Right lung (tissue), 5 donors: ENCODE results near the gene RASGRP2. TPM values are rescaled to one million over a fixed set of nuclear protein-coding genes. Genes with fewer than 3 reads are reported as not detected.

Source experiments
- DNase-seq, 2 donors: peaks; one replicate each; pipeline ENCODE4 v3.0.0-alpha.2; 2013
- polyA plus RNA-seq, 5 donors: library from polyadenylated mRNA; unstranded; fragments of 120-200 nt; gene quantifications; one replicate each; pipeline versions ENCODE4 v1.2.1 to v1.2.3, GENCODE V29; 2013; ENCODE audit warnings: inconsistent platforms in 1 of 5, low replicate concordance in 1 of 5; ENCODE audit not compliant: insufficient read length in 5 of 5, insufficient read depth in 1 of 5

Gene RASGRP2
- polyA plus RNA-seq, 5 donors: 6.5 to 10.7 (median 9.9) TPM

DNA sequence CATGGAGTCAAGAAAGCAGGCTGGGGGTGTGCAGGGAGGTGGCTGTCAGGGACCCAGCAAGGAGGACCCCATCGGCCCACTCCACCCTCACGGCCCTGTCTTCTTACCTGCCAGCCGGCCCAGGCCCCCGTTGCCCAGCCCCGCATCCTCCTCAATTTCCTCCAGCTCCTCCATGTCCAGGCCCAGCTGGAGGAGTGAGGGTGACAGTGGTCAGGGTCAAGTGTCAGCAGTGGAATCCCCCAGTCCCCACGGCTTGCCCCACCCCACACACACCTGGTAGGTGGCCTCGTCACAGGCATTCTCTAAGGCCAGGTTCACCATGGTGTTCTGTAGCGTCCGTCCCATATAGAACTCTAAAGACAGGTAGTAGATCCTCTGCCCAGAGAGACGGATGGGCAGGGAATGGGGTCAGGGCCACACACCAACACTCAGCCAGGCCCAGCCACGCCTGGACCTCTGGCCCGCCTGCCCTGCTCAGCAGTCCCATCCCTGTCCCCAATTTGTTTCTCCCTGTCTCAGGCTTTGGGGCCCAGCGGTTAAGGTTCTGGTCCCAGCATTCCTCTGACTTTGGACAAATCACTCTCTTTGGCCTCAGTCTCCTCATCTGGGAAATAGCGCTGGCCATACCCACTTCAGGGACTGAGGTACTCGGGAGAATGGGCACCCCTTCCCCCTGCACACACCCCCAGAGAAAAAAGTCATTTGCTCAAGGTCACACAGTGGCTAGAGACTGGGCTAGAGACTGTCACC, 14.6 kb upstream of the RASGRP2 start:
- DNase-seq: no peak

DNA sequence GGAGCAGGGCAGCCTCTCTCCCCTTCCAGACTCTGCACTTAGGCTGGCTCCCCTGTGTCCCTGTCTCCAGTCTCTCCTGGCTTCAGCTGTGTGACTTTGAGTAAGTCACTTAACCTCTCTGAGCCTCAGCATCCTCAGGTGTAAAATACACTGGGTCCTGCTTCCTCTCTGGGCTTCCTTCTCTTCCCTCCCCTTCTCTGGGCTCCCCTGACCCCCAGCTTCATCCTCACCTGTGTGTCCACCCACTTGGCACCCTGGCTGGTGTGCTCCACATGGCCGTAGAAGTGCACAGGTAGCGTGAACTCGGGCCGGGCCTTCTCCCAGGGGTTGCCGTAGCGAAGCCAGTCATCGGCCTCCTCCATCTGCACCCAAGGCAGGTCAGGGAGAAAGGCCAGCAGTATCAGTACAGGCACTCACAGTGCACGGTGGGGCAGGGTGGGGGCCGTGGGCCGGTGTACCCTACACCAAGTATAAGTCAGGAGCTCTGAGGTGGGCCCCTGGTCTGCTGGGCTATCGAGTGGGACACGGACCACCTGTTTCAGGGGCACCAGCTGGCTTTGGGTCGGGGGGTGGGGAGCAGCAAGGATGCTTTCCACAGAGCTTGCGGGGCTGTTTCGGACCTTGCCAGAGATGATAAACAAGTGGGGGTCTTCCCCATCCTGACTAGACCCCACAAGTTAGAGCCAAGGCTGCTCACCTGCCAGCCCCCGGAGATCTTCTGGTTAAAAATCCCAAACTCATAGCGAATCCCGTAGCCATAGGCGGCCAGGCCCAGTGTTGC, 13.8 kb upstream of the RASGRP2 start:
- DNase-seq: no peak

DNA sequence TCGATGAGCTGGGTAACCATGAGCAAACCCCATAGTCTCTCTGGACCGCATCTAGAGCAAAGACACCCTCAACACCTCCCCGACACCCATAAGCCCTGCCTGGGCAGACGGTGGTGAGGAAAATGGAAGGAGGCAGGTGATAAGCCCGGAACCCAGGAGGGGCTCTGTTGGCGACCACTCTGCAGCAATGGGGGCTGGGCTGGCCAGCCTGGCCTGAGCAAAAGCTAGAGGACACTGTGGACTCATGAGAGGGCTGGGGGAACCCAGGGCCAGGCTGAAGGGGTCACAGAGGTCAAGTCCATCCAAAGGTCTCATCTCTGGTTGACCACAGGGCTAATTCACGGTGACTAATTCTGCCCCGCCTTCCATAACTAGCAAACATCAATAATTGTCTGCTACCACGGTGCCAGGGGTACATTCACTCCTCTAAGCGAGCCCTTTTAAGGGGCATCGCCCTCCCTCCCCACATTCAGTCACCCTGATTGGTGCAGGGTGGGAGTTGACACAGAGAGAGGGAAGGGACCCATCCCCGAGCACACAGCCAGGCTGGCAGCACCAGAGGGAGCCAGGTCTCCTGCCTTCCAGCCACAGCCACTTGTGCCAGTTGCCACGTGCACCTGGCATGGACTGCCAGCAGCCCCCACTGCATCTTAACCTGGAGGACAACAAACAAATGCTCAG, 11.9 kb upstream of the RASGRP2 start:
- no peak for DNase-seq

DNA sequence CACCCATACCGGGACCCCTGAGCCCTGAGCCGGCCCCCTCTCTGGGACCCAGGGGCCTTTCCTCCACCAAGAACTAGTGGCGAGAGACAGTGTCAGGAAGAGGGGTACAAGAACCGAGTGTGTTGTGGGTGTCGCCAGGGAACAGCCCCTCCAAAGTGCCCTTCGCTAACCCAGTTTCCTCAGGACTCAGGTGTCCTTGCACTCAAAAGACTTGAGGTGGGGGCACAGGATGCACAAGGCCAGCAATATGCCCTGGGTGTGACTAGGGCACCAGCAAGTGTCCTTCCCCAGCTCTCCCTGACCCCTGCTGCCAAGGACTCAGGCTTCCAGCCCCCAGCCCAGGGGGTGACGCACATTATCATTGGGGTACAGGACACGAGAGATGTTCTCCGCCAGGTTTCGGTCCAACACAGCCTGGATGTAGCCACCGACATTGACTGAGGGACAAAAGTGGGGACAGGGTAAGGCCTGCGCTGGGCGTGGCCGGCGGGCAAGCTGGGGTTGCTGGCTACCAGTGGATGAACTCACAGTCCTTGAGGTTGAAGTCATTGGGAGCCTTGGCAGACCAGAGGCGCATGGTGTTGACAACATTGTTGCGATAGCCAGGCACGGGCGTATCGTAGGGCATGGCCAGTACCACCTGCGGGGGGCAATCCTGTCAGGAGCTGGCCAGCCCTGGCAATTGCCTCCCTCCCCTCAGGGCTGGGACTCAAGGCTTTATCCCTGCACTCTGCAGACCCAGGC, 11.1 kb upstream of the RASGRP2 start:
- DNase-seq: no peak

DNA sequence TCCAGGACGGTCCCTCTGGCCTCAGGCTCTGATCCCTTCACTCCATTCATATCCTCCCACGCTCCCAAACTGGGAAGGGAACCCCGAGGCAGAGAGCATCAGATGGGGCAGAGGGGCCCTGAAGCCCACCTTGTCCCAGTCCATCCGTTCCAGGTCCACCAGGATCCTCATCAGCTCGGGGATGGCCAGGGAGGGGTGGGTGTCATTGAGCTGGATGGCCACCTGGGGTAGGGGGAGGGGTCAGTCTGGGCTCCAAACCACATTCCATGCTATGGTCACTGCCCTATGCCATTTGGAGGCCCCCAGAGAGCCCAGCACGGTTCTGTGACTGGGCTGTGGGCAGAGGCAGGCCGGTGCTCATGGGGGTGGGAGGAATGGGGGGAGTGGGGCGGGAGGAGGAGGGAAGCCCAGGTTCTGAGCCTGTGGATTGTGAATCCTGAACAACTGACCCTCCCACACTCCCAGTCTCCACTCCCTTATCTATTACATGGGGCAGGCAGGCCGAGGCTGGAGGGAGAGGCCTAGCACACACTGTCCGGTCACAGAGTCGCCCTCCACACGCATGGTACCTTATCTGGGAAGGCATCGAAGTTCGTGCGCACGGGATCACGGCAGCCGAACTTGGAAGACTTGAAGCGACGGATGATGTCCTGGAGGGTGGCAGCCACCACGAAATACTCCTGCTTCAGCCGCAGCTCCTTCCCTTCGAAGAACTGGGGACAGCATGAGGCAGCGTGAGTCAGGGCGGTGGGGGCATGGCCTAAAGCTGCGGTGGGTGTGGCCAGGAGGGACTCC, 10.4 kb upstream of the RASGRP2 start:
- no peak for DNase-seq

DNA sequence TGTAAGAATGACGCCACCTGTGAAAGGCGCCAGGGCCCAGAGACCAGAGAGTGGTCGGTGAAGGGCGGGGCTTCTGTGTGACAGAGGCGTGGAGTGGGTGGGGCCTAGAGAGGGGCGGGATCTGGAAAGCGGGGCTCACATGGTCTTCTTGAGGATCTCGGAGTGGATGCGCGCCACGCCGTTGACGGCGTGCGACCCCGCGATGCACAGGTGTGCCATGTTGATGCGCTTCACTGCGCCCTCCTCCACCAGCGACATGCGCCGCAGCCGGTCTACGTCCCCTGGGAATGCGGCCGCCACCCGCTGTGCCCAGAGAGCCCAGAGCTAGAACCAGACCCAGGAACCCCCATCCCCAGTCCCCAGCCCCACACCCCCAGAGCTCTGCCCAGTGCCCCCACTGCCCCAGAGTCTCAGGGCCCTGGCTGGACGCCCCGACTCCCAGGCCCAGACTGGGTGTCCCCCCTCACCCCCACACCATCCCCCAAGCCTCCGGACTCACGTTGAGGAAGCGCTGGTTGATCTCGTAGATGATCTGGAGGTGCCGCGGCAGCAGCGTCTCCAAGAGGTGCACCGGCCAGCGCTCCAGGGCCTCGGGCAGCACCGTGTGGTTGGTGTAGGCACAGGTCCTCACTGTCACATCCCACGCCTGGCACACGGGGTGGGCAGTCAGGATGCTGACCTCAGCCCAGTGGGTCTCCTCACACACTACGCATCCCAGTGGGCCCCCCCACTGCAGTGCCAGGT, 9.6 kb upstream of the RASGRP2 start:
- DNase-seq: no peak

DNA sequence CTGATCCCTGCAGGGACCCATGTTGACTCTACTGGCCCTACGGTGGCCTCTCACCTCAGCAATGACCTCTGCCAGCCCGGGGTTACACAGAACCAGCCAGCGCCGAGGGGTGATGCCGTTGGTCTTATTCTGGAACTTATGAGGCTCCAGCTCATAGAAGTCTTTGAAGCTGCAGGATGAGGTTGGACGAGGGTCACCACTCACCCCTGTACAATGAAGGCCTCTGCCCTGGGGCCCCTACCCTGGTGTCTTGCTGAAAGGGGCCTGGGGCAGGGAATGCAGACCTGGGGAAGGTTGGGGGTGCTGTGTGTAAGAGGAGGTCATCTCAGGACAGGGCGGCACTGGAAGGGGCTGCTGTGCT, 9.1 kb upstream of the RASGRP2 start:
- DNase-seq: no peak

DNA sequence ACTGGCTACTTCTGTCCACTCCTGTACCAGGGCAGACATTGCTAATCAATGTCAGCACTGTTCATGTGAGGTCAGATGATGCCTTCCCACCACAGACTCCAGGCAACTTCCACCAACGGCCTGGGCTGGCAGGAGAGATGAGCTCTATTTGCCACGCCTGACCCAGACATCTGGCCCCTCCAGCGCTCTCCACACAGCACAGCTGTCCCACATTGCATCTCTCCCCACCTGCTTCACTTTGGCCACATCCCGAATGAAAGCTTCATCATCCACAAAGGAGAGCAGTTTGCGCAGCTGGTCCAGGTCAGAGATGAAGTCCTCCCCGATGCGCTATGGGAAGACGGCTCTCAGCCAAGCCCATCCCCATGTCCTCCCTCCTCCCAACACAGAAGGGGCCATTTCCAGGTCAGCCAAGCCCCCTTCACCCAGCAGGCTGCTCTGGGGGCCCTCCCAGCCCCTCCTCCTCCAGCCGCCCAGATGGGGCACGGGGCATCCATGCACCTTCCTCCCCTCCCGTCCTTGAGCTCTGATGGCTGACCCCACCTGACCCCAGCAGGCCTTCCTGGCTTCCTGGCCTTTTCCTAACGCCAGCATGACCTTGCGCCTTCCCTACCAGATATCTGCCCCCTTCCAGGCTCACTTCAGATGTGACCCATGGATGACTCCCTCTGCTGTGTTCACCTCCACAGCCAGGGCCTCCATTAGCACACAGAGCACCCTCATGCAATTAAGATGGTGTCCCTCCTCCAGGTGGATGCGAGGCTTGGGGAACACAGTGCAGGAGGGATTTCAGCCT, 8.4 kb upstream of the RASGRP2 start:
- DNase-seq: no peak

DNA sequence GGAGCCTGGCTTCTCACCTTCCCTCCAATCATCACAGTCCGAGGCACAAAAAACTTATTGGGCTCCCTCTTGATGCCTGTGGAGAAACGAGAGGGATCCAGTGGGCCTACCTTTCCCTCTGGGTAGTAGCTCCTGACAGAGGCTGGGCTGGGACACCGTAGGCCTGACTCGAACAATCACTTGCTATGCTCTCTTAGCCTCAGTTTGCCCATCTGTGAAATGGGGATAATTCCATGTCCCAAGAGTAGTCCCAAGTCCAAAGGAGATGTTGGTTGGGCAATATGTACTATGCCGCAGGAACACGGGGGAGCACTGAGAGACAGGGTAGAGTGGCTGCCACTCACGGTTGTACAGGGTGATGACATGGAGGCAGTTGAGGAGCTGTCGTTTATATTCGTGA, 7.6 kb upstream of the RASGRP2 start:
- no peak for DNase-seq

DNA sequence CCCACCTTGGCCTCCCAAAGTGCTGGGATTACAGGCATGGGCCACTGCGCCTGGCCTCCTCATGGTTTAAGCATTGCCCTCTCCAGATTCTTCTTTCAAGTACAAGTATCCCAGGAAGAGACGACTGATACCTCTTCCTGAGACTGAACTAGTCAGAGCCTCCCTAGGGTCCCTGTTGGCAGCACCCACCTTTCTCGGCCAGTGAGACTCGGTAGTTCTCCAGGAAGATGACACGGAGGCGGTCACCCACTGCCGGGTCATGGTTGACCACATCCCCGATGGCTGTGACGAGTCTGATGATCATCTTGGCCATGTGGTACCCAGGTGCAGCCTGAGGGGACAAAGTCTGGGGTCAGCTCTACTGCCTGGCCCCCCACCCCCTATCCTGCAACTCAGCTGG, 7.2 kb upstream of the RASGRP2 start:
- DNase-seq: no peak

DNA sequence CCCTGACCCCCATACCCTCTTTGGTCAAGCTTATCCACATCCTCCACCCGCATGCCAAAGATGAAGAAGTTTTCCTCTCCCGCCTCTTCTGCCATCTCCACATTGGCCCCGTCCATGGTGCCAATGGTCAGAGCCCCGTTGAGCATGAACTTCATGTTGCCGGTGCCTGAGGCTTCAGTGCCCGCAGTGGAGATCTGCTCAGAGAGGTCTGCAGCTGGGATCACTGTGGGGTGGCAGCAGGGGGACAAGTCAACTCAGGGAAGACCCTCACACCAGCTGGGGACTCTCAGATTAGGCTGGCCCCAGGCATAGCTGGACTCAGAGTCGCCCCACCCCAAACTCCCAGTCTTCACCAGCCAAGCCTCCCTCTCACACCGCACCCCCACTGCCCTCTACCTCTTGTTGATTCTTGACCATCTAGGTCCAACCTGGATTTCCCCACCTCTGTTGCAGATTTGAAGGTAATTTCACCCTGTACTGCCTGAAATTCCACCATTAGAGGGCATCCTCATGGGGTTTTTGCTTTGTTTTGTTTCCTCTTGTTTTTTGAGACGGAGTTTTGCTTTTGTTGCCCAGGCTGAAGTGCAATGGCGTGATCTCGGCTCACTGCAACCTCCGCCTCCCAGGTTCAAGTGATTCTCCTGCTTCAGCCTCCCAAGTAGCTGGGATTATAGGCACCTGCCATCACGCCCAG, 6.6 kb upstream of the RASGRP2 start:
- DNase-seq: no peak

DNA sequence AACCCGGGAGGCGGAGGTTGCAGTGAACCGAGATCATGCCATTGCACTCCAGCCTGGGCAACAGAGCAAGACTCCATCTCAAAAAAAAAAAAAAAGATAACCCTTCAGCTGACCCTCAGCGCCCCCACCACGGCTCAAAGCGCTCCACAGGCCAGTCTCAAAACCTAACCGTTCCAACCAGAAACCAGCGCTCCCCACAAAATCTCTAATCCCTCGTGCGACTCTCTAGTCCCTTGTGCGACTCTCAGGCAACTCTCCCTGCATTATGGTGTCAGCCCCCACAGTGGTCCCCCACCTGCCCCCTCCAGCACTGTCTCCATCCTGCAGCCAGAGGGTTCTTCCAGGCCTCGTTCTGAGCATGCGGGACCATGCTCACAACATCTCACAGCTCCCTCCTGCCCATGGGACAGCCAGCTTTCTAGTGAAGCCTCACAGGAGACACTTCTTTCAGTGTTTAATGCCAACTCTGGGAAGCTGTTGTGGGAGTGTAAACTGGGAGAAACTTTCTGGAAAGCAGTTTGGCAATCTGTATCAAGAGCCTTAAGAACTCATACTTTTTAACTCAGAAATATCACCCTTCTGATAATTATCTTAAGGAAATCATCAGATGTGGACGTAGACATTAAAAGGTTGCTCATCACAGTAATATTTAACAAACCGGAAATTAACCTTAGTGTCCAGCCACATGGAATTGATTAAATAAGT, 4.2 kb upstream of the RASGRP2 start:
- no peak for DNase-seq

DNA sequence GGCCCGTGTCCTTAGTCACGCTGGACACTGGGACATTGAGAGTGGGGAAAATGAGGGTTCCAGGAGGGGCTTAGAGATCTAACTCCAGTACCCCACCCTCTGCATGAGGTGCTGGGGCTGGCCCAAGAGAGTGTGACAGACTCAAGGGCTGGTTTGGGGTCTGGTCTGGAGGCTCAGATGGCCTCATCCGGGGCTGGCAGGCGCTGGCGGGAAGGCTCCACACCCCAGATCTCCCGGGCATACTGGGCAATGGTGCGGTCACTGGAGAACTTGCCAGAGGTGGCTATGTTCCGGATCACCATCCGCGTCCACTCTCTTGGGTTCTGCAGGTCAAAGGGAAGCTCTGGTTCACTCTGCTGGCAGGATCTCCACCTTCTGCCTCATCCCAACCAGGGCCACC, 2.5 kb upstream of the RASGRP2 start:
- DNase-seq: no peak

DNA sequence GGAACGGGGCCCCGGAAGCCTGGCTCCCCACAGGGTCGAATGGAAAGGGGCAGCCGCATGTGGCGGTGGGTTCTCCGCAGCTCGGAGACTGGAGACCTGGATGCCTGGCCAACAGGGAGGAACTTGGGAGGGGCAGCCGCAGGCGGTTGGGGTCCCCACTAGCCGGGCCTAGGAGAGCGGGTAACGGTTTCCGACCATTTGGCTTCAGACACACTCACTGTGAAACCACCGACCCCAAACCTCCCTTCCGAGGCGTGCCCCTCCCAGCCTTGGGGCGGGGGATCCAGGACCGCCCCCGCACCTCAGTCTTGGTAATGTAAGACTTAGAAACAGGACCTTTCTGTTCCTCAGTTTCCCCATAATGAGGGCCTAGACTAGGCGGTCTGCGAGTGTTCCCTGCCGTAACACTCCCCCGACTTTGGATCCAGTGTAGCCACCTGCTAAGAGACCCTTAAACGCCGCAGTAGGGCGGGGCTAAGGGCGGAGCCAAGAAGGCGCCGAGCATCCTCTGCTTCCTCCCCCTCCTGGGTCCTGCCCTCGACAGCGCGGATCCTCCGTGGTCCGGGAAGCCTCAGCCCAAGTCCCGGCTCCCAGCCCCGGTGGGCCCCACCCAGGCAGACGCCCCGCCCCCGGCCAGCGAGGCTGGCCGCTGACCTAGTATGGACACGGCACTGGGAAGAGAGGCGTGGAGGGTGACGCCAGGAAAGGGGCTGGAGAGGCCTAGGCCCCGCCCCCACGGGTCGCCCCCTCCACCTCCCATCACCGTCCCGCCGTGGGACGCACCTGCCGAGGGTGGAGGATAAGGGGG, 1.8 kb upstream of the RASGRP2 start:
- peak in 1 of 2 donors; percentile 36 for DNase-seq

DNA sequence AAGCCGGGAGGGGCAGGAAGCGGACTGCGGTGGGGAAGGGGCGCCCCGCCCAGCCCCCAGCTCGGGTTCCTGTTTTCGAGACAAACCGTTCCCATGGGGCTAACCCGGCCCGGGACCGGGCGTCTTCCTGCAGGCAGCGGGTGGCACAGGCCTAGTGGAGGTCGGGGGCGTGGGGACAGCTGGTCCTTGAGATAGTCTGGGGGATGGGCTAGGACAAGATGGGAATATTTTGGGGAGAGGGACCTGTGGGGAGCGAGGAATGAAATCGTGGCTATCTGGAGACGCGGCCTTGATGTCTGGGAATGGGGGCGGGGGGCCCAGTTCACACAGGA, 1.2 kb upstream of the RASGRP2 start:
- peak in 1 of 2 donors; percentile 42 for DNase-seq

DNA sequence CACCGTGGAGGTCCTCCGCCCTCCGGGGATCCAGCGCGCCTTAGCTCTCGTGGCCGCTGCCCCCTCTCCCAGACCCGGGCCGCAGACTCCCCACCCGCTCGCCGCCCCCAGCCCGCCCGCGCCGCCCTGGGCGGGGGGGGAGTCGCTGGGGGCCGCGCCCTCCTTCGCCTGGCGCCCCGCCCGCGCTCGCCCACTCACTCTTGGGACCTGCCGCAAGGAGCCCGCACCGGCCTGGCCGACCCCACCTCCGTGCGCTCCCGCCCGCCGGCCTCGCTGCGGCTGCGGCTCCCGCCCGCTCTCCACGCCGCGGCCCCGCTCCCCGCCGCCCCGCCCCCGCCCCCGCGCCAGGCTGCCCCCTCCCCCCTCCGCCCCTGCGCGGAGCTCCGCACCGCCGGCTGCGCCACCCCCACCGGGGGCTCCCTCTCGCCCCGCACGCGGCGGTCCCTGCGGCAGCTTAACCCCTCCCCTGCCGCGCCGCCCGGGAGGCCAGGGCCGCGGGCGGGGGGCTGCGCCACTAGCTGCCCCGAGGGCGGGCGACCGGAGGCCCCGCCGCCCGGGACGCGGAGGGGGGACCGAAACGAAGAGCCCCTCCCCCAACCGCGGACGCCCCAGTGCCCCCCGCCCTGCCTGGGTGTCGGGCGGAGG, 724 bp upstream of the RASGRP2 start:
- no peak for DNase-seq
